DOHH2 (cell line): ENCODE data around the gene P2RY13.

Source experiments
- H3F3A ChIP-seq: fragments of 200-600 bp; sonication (generic), shearing (Covaris generic); 2 replicates; pipeline ENCODE4 v1.6.0; 2016; ENCODE audit warnings: antibody characterized with exemption, mild to moderate bottlenecking; ENCODE audit not compliant: control insufficient read depth, insufficient read depth
- H3K27ac ChIP-seq: fragments of 200-600 bp; sonication (generic); 2 replicates; pipeline ENCODE4 v1.5.1; 2014; ENCODE audit warnings: low read depth, mild to moderate bottlenecking, low read length, moderate library complexity
- H3K27me3 ChIP-seq: fragments of 200-600 bp; sonication (generic); 2 replicates; pipeline ENCODE4 v1.6.1; 2014; ENCODE audit warnings: mild to moderate bottlenecking, low read length, mixed read lengths; ENCODE audit not compliant: control insufficient read depth
- H3K36me3 ChIP-seq: fragments of 200-600 bp; sonication (generic); 2 replicates; pipeline ENCODE4 v1.6.1; 2014; ENCODE audit warnings: mild to moderate bottlenecking, low read length, moderate library complexity, mixed read lengths; ENCODE audit not compliant: control insufficient read depth
- H3K4me1 ChIP-seq: fragments of 200-600 bp; sonication (generic); 2 replicates; pipeline ENCODE4 v1.6.1; 2014; ENCODE audit warnings: mild to moderate bottlenecking, low read length, mixed read lengths; ENCODE audit not compliant: control insufficient read depth
- H3K4me2 ChIP-seq: fragments of 200-600 bp; sonication (generic); 2 replicates; pipeline ENCODE4 v1.6.0; 2014; ENCODE audit warnings: mild to moderate bottlenecking, low read length, moderate library complexity
- H3K4me3 ChIP-seq: fragments of 200-600 bp; sonication (generic); 2 replicates; pipeline ENCODE4 v1.5.1; 2014; ENCODE audit warnings: mild to moderate bottlenecking, low read length, mixed read lengths
- H3K79me2 ChIP-seq: fragments of 200-600 bp; sonication (generic); 2 replicates; pipeline ENCODE4 v1.6.1; 2014; ENCODE audit warnings: mild to moderate bottlenecking, low read length, mixed read lengths; ENCODE audit not compliant: control insufficient read depth
- H3K9me2 ChIP-seq: fragments of 200-600 bp; sonication (generic); replicated peaks from 2 replicates; pipeline ENCODE4 v1.6.1; 2014; ENCODE audit warnings: mild to moderate bottlenecking, low read length, mixed read lengths; ENCODE audit not compliant: control insufficient read depth
- H3K9me3 ChIP-seq: fragments of 200-600 bp; sonication (generic); 2 replicates; pipeline ENCODE4 v1.6.1; 2014; ENCODE audit warnings: antibody characterized with exemption, low read length, mixed read lengths; ENCODE audit not compliant: control insufficient read depth, insufficient read depth
- H4K20me1 ChIP-seq: fragments of 200-600 bp; sonication (generic); 2 replicates; pipeline ENCODE4 v1.6.0; 2014; ENCODE audit warnings: low read depth, mild to moderate bottlenecking, antibody characterized with exemption, low read length, moderate library complexity; ENCODE audit not compliant: control insufficient read depth, insufficient read depth
- CTCF ChIP-seq: fragments of 200-600 bp; sonication (generic); IDR thresholded peaks from one replicate; pipeline ENCODE4 v1.5.1; 2014; ENCODE audit warnings: antibody characterized with exemption, mild to moderate bottlenecking, low read depth, low read length; ENCODE audit not compliant: poor library complexity, severe bottlenecking
- EZH2phosphoT487 ChIP-seq: fragments of 200-600 bp; sonication (generic); IDR thresholded peaks from 2 replicates; pipeline ENCODE4 v1.6.1; 2017; ENCODE audit warnings: borderline replicate concordance, mild to moderate bottlenecking, antibody characterized with exemption, low read length, moderate library complexity, mixed read lengths

P2RY13 gene

GRCh38 chr3:151357463-151357850, 28.1 kb upstream of the P2RY13 start:
- H4K20me1 ChIP-seq, result no peaks in the 10 kb centered on the region
- H3K36me3 ChIP-seq, result 0 out of 2 replicates have a peak, but pooled peaks cover 2% of the 10 kb centered on the region
- H3K4me3 ChIP-seq, result no peak overlapping the region
- H3F3A ChIP-seq, result no peaks in the 10 kb centered on the region; the same call in 1 of the 2 replicates
- H3K4me1 ChIP-seq, result peaks cover 58% of the 10 kb centered on the region
- no peaks in the 10 kb centered on the region for H3K79me2 ChIP-seq
- no peaks in the 10 kb centered on the region for H3K9me2 ChIP-seq
- TF ChIP-seq EZH2phosphoT487, result no peak
- TF ChIP-seq CTCF, result no peak
- peak overlapping the region; percentile 29 for H3K27ac ChIP-seq
- peak overlapping the region; percentile 24 for H3K4me2 ChIP-seq
- no peaks in the 10 kb centered on the region for H3K9me3 ChIP-seq
- H3K27me3 ChIP-seq, result no peaks in the 10 kb centered on the region

- H3K79me2 ChIP-seq, result no peaks in the 10 kb centered on the region
- H3K9me2 ChIP-seq, result no peaks in the 10 kb centered on the region
- H3K4me1 ChIP-seq, result peaks cover 58% of the 10 kb centered on the region
- no peak overlapping the region for H3K4me3 ChIP-seq
- no peaks in the 10 kb centered on the region for H3K27me3 ChIP-seq
- no peaks in the 10 kb centered on the region for H3K9me3 ChIP-seq
- peak overlapping the region; percentile 29 for H3K27ac ChIP-seq
- H3K36me3 ChIP-seq, result no peaks in the 10 kb centered on the region
- H3F3A ChIP-seq, result no peaks in the 10 kb centered on the region; the same call in 1 of the 2 replicates
- peak overlapping the region; percentile 24 for H3K4me2 ChIP-seq
- H4K20me1 ChIP-seq, result no peaks in the 10 kb centered on the region
- TF ChIP-seq CTCF (no peak), EZH2phosphoT487 (no peak)
These were observed 27.6 kb upstream of the P2RY13 start for GRCh38 chr3:151356794-151357462.

GRCh38 chr3:151351648-151352047, 22.3 kb upstream of the P2RY13 start:
- H3K36me3 ChIP-seq, result no peaks in the 10 kb centered on the region
- no peak overlapping the region for H3K4me3 ChIP-seq
- no peaks in the 10 kb centered on the region for H3K27me3 ChIP-seq
- no peaks in the 10 kb centered on the region for H4K20me1 ChIP-seq
- no peaks in the 10 kb centered on the region for H3K9me3 ChIP-seq
- H3K79me2 ChIP-seq, result no peaks in the 10 kb centered on the region
- no peaks in the 10 kb centered on the region for H3F3A ChIP-seq
- TF ChIP-seq EZH2phosphoT487, result no peak
- no peak for TF ChIP-seq CTCF
- H3K27ac ChIP-seq, result no peak overlapping the region
- H3K9me2 ChIP-seq, result no peaks in the 10 kb centered on the region
- peaks cover 25% of the 10 kb centered on the region for H3K4me1 ChIP-seq
- peak overlapping the region; percentile 16; the same call in 1 of the 2 replicates for H3K4me2 ChIP-seq
